Measurements from ENCODE around the gene PPP1R13B.
"Not testable (repeated sequence)": the region's sequence is repeated elsewhere in the genome, so short reads cannot be mapped to it uniquely, and the experiment has no call there.

The PPP1R13B gene, protein sequence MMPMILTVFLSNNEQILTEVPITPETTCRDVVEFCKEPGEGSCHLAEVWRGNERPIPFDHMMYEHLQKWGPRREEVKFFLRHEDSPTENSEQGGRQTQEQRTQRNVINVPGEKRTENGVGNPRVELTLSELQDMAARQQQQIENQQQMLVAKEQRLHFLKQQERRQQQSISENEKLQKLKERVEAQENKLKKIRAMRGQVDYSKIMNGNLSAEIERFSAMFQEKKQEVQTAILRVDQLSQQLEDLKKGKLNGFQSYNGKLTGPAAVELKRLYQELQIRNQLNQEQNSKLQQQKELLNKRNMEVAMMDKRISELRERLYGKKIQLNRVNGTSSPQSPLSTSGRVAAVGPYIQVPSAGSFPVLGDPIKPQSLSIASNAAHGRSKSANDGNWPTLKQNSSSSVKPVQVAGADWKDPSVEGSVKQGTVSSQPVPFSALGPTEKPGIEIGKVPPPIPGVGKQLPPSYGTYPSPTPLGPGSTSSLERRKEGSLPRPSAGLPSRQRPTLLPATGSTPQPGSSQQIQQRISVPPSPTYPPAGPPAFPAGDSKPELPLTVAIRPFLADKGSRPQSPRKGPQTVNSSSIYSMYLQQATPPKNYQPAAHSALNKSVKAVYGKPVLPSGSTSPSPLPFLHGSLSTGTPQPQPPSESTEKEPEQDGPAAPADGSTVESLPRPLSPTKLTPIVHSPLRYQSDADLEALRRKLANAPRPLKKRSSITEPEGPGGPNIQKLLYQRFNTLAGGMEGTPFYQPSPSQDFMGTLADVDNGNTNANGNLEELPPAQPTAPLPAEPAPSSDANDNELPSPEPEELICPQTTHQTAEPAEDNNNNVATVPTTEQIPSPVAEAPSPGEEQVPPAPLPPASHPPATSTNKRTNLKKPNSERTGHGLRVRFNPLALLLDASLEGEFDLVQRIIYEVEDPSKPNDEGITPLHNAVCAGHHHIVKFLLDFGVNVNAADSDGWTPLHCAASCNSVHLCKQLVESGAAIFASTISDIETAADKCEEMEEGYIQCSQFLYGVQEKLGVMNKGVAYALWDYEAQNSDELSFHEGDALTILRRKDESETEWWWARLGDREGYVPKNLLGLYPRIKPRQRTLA

GRCh38 chr14:103847451-103848174 is at the start of gene PPP1R13B:
PPP1R13B (minus strand) TSS chr14:103847575; CDS start chr14:103847307, 268 bp downstream.
- peak; percentile 88 to 95 for DNase-seq

DNA sequence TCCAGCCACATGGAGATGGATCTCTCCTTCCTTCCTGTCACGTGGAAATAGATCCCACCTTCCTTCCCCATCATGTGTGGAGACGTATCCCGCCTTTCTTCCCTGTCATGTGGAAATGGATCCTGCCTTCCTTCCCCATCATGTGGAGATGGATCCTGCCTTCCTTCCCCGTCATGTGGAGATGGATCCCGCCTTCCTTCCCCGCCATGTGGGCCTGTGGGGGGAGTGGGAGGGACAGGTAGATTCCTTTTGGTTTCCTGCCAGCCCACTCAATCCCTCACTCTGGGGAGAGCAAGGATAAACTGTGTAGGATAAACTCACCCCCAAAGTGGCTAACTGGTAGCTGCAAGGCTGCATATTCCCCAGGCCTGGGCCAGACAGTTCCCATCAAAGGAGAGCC is 49.2 kb upstream of the PPP1R13B start:
- DNase-seq = no peak

GRCh38 chr14:103894723-103895059 is 47.3 kb upstream of the PPP1R13B start:
- no peak for DNase-seq

- no peak for DNase-seq
Observed at GRCh38 chr14:103894034-103894722, 46.8 kb upstream of the PPP1R13B start.

DNA sequence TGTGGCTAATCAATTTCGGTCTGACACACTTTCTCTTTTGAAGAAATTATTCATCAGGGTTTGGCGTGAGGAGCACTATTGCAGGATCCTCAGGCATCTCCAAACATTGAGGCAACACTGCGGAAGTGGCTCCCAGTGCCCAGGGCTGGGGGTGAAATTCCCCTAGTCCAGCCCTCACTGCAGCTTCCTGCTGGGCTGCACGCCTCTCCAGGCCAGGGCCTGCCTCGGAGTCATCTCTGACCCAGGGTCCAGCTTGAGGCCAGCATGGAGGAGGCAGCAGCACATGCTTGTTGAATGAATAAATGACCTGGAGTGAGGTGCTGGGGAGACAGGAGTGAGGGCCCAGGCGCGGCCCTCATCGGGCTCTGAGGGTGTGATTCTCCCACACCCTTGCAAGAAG is 44.9 kb upstream of the PPP1R13B start:
- no peak for DNase-seq

- no peak for DNase-seq
Observed at GRCh38 chr14:103891667-103892215, 44.4 kb upstream of the PPP1R13B start.

GRCh38 chr14:103890821-103891666 is 43.7 kb upstream of the PPP1R13B start:
- DNase-seq = no peak

GRCh38 chr14:103890052-103890371 is 42.6 kb upstream of the PPP1R13B start:
- DNase-seq = no peak

GRCh38 chr14:103889313-103890051 is 42.1 kb upstream of the PPP1R13B start:
- DNase-seq = no peak

- not testable (repeated sequence) for DNase-seq
Observed at GRCh38 chr14:103889002-103889312, 41.6 kb upstream of the PPP1R13B start.

- DNase-seq = no peak
Observed at GRCh38 chr14:103887557-103888115, 40.3 kb upstream of the PPP1R13B start.

DNA sequence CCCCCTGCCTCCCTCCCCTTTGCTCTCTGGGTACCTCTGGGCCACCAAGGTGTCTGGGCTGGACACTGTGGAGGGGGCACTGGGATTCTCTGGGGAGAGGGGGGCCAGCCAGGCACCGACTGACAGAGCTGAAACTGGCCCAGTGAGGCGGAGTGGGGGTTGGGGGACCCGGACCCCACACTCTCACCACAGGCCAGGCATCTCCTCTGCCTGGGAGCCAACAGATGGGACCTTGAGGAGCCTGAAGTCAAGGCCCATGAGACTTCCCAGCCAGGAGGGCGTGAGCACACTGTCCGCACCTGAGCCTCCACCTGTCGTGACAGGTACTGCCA is 39.8 kb upstream of the PPP1R13B start:
- DNase-seq = no peak

DNA sequence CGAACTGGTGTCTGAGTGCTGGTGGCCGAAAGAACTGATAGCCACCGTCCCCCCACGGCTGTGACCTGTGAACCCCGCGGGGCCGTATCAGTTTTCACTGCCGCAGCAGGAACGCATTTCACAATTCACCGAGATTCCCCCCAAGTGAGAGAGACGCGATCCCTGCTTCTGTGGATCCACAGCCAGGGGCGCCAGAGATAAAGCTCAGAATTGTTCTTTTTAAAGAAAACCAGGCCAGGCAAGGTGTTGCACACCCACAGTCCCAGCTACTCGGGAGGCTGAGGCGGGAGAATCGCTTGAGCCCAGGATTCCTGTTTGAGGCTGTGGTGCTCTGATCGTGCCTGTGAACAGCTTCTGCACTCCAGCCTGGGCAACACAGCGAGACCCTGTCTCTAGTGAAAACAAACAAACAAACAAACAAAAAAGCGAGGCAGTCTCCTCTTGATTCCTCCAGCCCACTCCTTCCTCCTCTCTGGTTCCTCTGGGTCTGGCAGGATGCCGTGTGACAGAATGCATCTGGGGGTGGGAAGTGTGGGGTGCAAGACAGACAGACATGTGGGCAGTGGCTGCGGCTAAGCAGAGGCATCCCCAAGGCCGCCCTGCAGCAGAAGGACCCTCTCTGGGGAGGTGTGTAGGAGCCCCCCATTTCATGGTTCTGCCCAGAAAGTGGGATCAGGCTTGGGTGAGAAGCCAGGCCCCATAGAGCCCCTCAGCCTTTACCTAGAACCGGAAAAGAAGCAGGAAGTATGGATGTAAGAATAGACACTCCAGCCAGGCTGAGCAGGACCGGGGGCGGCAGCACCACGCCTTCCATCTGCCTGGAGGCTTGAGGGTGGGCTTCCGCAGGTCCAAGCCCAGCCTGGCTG is 39.2 kb upstream of the PPP1R13B start:
- DNase-seq = no peak

- DNase-seq = no peak
Observed at GRCh38 chr14:103885509-103885932, 38.1 kb upstream of the PPP1R13B start.

GRCh38 chr14:103884854-103885253 is 37.5 kb upstream of the PPP1R13B start:
- DNase-seq = no peak

GRCh38 chr14:103883263-103883523 is 35.8 kb upstream of the PPP1R13B start:
- no peak for DNase-seq

- DNase-seq = no peak
Observed at GRCh38 chr14:103882503-103883262, 35.3 kb upstream of the PPP1R13B start.

DNA sequence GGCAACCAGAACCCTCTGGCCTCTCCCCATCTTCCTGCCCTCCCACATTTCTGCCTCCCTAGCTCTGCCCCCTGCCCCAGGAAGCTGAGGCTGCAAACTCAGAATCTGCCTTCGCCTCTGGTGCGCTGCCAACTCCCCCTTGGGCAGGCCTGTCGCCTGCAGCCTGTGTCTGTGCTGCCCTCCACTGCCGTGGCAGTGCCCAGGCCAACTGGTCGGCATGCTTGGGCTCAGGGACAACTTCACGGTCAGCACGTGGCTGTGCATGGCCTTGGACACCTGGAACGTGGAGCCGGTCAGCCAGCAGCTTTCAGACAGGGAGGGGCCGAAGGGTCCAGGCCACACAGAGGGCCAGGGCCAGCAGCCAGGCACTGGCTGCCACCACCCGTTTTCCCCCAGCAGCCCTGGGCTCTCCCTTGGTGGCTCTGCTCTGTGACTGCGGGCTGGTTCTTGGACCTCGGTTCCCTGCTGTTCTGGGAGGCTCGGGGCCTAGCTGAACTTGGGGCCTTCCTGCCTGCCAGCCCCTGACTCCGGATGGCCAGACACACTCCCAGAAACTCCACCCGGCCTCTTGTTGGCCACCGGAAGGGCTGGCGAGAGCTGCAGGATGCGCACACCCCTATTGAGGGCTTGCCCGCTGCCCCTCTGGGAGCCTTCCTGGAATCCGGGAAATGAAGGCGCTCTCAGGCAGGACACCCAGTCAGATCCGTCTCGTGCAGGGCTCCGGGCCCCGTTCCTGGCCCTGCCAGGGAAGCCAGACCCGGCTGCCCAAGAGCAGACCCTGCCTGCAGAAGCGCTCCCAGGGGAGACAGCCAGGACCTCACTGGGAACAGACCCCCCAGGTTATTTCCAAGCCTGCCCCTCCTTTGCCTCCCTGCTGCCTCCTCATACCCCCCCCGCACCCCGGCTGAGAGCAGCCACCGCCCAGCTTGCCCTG is 34.2 kb upstream of the PPP1R13B start:
- DNase-seq = no peak
